ENCODE data around the gene PXK.

Gene PXK

DNA sequence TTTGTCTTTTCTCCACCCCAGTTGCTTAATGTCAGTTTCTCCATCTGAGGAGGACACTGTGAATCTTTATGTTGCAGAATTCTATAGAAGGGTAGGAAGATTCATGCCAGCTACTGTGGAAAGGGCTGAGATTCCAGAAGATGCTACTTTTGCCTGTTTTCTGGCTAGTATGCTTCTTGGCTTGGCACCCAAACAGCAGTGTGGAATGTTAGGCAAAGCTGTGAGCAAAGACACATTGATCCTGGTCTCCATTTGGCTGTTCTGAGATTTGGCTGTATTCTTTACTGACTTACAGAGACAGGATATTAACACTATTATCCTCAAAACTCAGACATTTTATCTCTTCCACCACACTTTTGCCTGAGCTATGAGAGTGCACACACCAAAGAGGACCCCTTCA is 61.6 kb downstream of the PXK start:
- TF ChIP-seq, protein P1, sequence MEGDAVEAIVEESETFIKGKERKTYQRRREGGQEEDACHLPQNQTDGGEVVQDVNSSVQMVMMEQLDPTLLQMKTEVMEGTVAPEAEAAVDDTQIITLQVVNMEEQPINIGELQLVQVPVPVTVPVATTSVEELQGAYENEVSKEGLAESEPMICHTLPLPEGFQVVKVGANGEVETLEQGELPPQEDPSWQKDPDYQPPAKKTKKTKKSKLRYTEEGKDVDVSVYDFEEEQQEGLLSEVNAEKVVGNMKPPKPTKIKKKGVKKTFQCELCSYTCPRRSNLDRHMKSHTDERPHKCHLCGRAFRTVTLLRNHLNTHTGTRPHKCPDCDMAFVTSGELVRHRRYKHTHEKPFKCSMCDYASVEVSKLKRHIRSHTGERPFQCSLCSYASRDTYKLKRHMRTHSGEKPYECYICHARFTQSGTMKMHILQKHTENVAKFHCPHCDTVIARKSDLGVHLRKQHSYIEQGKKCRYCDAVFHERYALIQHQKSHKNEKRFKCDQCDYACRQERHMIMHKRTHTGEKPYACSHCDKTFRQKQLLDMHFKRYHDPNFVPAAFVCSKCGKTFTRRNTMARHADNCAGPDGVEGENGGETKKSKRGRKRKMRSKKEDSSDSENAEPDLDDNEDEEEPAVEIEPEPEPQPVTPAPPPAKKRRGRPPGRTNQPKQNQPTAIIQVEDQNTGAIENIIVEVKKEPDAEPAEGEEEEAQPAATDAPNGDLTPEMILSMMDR (IDR thresholded peaks at IDR 0.05; ENCODE audit: insufficient read depth, low read length, poor library complexity, severe bottlenecking), result no peak
- peaks cover 2% of the 10 kb centered on the region for H3K36me3 ChIP-seq (ENCODE audit: control insufficient read depth, insufficient read depth, low read length)
- DNase-seq (ENCODE audit: extremely low read depth, insufficient read length), result no peak
- no peak overlapping the region for H3K4me3 ChIP-seq (replicated peaks; ENCODE audit: low read depth, low read length)
- H3K27me3 ChIP-seq (replicated peaks; ENCODE audit: control insufficient read depth, insufficient read depth, low read length), result no peaks in the 10 kb centered on the region

- no peaks in the 10 kb centered on the region for H3K27me3 ChIP-seq (replicated peaks; ENCODE audit: control insufficient read depth, insufficient read depth, low read length)
Measured at GRCh38 chr3:58398669-58399333, 66.1 kb downstream of the PXK start.

GRCh38 chr3:58403513-58404109 is 70.9 kb downstream of the PXK start:
- H3K36me3 ChIP-seq (ENCODE audit: control insufficient read depth, insufficient read depth, low read length), result peaks cover 3% of the 10 kb centered on the region
- no peak for DNase-seq (ENCODE audit: extremely low read depth, insufficient read length)
- TF ChIP-seq, protein P1 (IDR thresholded peaks at IDR 0.05; ENCODE audit: insufficient read depth, low read length, poor library complexity, severe bottlenecking), result no peak
- no peaks in the 10 kb centered on the region for H3K27me3 ChIP-seq (replicated peaks; ENCODE audit: control insufficient read depth, insufficient read depth, low read length)
- H3K4me3 ChIP-seq (replicated peaks; ENCODE audit: low read depth, low read length), result no peak overlapping the region

More at GRCh38 chr3:58398669-58399333, 66.1 kb downstream of the PXK start:
- Histone ChIP-seq H3K4me3 (replicated peaks; ENCODE audit: low read depth, low read length) (no peak overlapping the region), H3K36me3 (ENCODE audit: control insufficient read depth, insufficient read depth, low read length) (peaks cover 4% of the 10 kb centered on the region)
- DNase-seq (ENCODE audit: extremely low read depth, insufficient read length), result no peak
- TF ChIP-seq, protein P1 (IDR thresholded peaks at IDR 0.05; ENCODE audit: insufficient read depth, low read length, poor library complexity, severe bottlenecking), result no peak

- Histone ChIP-seq H3K36me3 (ENCODE audit: control insufficient read depth, insufficient read depth, low read length) (peaks cover 3% of the 10 kb centered on the region), H3K4me3 (replicated peaks; ENCODE audit: low read depth, low read length) (no peak overlapping the region), H3K27me3 (replicated peaks; ENCODE audit: control insufficient read depth, insufficient read depth, low read length) (no peaks in the 10 kb centered on the region)
- no peak for DNase-seq (ENCODE audit: extremely low read depth, insufficient read length)
- TF ChIP-seq, protein P1 (IDR thresholded peaks at IDR 0.05; ENCODE audit: insufficient read depth, low read length, poor library complexity, severe bottlenecking), result no peak
Measured at GRCh38 chr3:58404396-58404795, 71.7 kb downstream of the PXK start.

- H3K27me3 ChIP-seq (replicated peaks; ENCODE audit: control insufficient read depth, insufficient read depth, low read length), result no peaks in the 10 kb centered on the region
- TF ChIP-seq, protein P1 (IDR thresholded peaks at IDR 0.05; ENCODE audit: insufficient read depth, low read length, poor library complexity, severe bottlenecking), result no peak
- H3K36me3 ChIP-seq (ENCODE audit: control insufficient read depth, insufficient read depth, low read length), result no peaks in the 10 kb centered on the region
- no peak for DNase-seq (ENCODE audit: extremely low read depth, insufficient read length)
- no peak overlapping the region for H3K4me3 ChIP-seq (replicated peaks; ENCODE audit: low read depth, low read length)
Measured at GRCh38 chr3:58408906-58409305, 76.2 kb downstream of the PXK start.
